ENCODE data around the gene GNG2.

The GNG2 gene

DNA sequence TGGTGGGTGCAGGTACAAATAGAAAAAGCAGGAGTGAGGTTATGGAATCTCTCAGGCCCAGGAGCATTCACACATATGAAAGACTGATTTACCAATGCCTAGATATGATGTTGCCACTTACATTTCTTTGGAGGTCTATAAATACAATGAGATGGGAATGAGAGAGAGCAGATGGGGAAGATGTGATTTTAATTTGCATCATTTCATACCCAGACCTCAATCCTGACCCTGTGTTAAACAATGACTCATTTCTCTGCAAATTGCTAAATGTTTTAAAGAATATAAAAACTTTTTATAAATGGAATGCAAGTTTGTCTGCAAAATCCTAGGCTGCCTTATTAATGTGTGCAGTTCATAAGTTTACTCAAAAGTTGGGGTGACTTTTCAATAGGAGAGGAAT, 38.6 kb upstream of the GNG2 start:
- TF ChIP-seq, protein P1, sequence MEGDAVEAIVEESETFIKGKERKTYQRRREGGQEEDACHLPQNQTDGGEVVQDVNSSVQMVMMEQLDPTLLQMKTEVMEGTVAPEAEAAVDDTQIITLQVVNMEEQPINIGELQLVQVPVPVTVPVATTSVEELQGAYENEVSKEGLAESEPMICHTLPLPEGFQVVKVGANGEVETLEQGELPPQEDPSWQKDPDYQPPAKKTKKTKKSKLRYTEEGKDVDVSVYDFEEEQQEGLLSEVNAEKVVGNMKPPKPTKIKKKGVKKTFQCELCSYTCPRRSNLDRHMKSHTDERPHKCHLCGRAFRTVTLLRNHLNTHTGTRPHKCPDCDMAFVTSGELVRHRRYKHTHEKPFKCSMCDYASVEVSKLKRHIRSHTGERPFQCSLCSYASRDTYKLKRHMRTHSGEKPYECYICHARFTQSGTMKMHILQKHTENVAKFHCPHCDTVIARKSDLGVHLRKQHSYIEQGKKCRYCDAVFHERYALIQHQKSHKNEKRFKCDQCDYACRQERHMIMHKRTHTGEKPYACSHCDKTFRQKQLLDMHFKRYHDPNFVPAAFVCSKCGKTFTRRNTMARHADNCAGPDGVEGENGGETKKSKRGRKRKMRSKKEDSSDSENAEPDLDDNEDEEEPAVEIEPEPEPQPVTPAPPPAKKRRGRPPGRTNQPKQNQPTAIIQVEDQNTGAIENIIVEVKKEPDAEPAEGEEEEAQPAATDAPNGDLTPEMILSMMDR (IDR thresholded peaks at IDR 0.05; ENCODE audit: low read depth, low read length, missing control alignments), result no peak
- in situ Hi-C loops (cut with HindIII; ENCODE audit: low pct_ligation_motif_present, low sequenced_read_pairs), result no loop called here

DNA sequence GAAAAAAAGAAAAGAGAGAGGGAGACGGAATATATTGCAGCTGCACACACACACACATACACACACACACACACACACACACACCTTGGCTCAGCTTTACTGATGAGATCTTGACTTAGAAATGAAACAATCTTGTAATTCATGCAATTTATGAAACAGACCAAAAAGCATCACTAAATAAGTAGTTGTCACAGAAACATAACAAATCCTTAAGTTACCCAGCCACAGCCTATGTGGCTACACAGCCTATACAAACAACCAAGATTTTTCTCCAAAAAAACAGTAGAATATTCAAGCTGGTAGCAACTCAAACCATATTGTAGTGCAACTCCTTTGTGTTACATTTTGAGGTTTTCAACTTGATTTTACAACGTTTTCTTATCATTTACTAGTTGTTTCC, 37.9 kb upstream of the GNG2 start:
- H3K27ac ChIP-seq, result no peak overlapping the region
- no peak for DNase-seq
- no peaks in the 10 kb centered on the region for H3K36me3 ChIP-seq (replicated peaks)
- in situ Hi-C loops (cut with HindIII; ENCODE audit: low pct_ligation_motif_present, low sequenced_read_pairs), result no loop called here
- no peak overlapping the region for H3K4me3 ChIP-seq (ENCODE audit: low read depth, low read length)
- no peaks in the 10 kb centered on the region for H3K27me3 ChIP-seq (replicated peaks)
- TF ChIP-seq, protein P1 (IDR thresholded peaks at IDR 0.05; ENCODE audit: low read depth, low read length, missing control alignments), result no peak

More for the DNA sequence above, 38.6 kb upstream of the GNG2 start:
- Histone ChIP-seq H3K36me3 (replicated peaks) (no peaks in the 10 kb centered on the region), H3K27ac (no peak overlapping the region), H3K27me3 (replicated peaks) (no peaks in the 10 kb centered on the region), H3K4me3 (ENCODE audit: low read depth, low read length) (no peak overlapping the region)
- no peak for DNase-seq

DNA sequence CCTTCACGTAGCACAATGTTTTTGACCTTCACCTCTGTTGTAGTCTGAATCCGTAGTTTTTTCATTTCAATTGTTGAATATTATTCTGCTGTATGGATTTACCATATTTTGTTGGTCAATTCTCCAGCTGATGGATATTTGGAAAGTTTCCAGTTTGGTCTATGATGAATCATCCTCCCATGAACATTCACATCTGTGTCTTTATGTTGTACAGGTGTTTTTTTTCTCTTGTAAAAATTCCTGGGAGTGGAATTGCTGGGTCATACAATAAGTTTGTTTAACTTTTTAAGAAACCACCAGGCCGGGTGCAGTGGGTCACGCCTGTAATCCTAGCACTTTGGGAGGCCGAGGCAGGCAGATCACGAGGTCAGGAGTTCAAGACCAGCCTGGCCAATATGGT, 36.7 kb upstream of the GNG2 start:
- Histone ChIP-seq H3K36me3 (replicated peaks) (no peaks in the 10 kb centered on the region), H3K27me3 (replicated peaks) (no peaks in the 10 kb centered on the region), H3K4me3 (ENCODE audit: low read depth, low read length) (no peak overlapping the region), H3K27ac (no peak overlapping the region)
- no peak for DNase-seq
- TF ChIP-seq, protein P1 (IDR thresholded peaks at IDR 0.05; ENCODE audit: low read depth, low read length, missing control alignments), result no peak
- in situ Hi-C loops (cut with HindIII; ENCODE audit: low pct_ligation_motif_present, low sequenced_read_pairs), result no loop called here

DNA sequence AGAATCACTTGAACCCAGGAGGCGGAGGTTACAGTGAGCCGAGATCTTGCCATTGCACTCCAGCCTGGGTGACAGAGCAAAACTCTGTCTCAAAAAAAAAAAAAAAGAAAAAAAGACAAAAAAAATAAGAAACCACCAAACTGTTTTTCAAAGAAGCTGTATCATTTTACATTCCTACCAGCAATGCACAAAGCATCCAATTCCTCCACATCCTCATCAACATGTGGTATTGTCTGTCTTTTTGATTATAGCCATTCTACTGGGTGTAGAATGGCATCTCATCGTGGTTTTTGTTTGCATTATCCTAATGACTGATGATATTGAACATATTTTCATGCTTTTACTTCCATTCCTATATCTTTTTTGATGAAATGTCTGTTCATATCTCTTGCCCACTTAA, 36.2 kb upstream of the GNG2 start:
- Histone ChIP-seq H3K27me3 (replicated peaks) (no peaks in the 10 kb centered on the region), H3K36me3 (replicated peaks) (no peaks in the 10 kb centered on the region), H3K27ac (no peak overlapping the region), H3K4me3 (ENCODE audit: low read depth, low read length) (no peak overlapping the region)
- DNase-seq, result no peak
- in situ Hi-C loops (cut with HindIII; ENCODE audit: low pct_ligation_motif_present, low sequenced_read_pairs), result no loop called here
- TF ChIP-seq, protein P1 (IDR thresholded peaks at IDR 0.05; ENCODE audit: low read depth, low read length, missing control alignments), result no peak

DNA sequence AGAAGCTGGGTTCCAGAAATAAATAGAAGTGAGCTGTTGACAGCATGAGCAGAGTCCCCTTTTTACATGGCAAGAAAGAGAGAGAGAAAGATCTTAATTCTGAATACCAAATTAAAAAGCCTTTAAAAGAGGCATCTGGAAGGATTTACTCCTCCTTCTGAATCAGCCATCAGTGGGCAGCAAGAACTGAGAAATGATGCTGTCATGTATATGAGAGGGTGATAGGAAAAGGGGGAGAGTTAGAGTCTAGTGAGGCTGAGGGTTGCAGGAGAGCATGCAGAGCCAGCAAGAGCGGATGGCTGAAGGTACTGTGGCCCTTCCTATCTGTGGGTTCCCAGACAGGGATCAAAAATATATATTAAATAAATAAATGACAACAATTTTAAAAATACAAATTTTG, 34.5 kb upstream of the GNG2 start:
- no peaks in the 10 kb centered on the region for H3K36me3 ChIP-seq (replicated peaks)
- DNase-seq, result no peak
- TF ChIP-seq, protein P1 (IDR thresholded peaks at IDR 0.05; ENCODE audit: low read depth, low read length, missing control alignments), result no peak
- no peak overlapping the region for H3K27ac ChIP-seq
- in situ Hi-C loops (cut with HindIII; ENCODE audit: low pct_ligation_motif_present, low sequenced_read_pairs), result no loop called here
- no peaks in the 10 kb centered on the region for H3K27me3 ChIP-seq (replicated peaks)
- H3K4me3 ChIP-seq (ENCODE audit: low read depth, low read length), result no peak overlapping the region

DNA sequence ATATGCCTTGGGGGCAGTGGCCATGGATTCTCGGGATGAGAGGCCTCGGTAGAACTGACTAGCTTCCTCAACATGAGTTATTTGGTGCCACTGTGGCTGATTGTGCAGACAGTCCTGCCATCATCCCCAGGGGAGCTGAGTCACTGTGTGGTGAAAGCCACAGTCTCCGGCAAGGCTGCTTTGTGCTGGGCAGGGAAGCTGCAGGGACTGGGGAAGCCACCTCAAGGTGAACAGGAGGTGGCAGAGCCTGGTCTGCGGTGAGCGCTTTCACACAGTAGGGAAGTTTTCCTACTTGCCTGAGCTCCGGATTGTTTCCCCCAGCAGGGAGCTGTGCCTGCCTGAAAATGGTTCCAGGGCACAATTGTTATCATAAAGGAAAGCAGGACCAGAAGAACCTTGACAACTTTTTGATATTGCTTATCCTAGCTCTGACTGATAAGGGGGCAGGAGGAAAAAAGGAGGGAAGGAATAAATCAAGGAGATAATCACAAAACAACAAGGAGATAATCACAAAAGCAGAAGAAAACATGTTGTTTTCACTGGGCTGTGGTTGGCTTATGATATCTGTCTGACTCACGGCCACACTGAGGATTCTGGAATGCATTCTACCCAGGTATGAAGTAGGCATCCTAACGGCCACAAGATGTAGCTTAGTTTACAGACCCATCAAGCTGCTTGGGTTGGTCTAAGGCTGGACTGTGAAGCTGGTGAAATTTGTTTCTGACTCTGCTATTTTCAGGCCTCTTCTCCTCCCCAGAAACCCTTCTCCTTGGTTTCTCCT, 32.2 kb upstream of the GNG2 start:
- DNase-seq, result peak; percentile 67
- Histone ChIP-seq H3K4me3 (ENCODE audit: low read depth, low read length) (no peak overlapping the region), H3K27me3 (replicated peaks) (no peaks in the 10 kb centered on the region), H3K27ac (no peak overlapping the region), H3K36me3 (replicated peaks) (no peaks in the 10 kb centered on the region)
- TF ChIP-seq, protein P1 (IDR thresholded peaks at IDR 0.05; ENCODE audit: low read depth, low read length, missing control alignments), result peak; percentile 19
- in situ Hi-C loops (cut with HindIII; ENCODE audit: low pct_ligation_motif_present, low sequenced_read_pairs), result no loop called here
